H1 (cell line): ENCODE results near the gene DUOX1. TPM values are rescaled to one million over a fixed set of nuclear protein-coding genes. Genes with fewer than 3 reads are reported as not detected.

Experiments
- CTCF ChIA-PET: fragments of 300-600 bp; sonication (Branson Sonifier 250); formaldehyde crosslinking; loops from one replicate; lab custom pipeline; 2021; ENCODE audit not compliant: partially characterized antibody; lab: Charles Lee
- POLR2A ChIA-PET: fragments of 300-600 bp; sonication (Branson Sonifier 250); formaldehyde crosslinking; loops from one replicate; lab custom pipeline; 2021; ENCODE audit warnings: inconsistent platforms; ENCODE audit not compliant: partially characterized antibody; lab: Charles Lee
- DNase-seq, 2 experiments: peaks; one replicate each; pipeline versions ENCODE4 v3.0.0 to v3.0.0-alpha.2; 2010 to 2022; ENCODE audit warnings: low spot score in 2 of 2, low read depth in 1 of 2, mixed read lengths in 1 of 2
- FAIRE-seq: peaks from 2 replicates; lab custom pipeline; 2011; peaks lifted over from hg19 to GRCh38; lab: Jason Lieb, UNC
- H2AFZ ChIP-seq: 2 replicates; pipeline ENCODE4 v1.8.1; 2012; ENCODE audit warnings: low read length, inconsistent platforms
- H2AK5ac ChIP-seq: 2 replicates; pipeline ENCODE4 v1.6.1; 2013; ENCODE audit warnings: low read depth, low read length
- H2BK120ac ChIP-seq: replicated peaks from 2 replicates; pipeline ENCODE3; 2013; ENCODE audit warnings: low read depth, low read length, inconsistent platforms
- H2BK12ac ChIP-seq: 2 replicates; pipeline ENCODE4 v1.6.1; 2013; ENCODE audit warnings: low read depth, low read length
- H2BK15ac ChIP-seq: 2 replicates; pipeline ENCODE4 v1.6.1; 2013; ENCODE audit warnings: low read length
- H2BK20ac ChIP-seq: 2 replicates; pipeline ENCODE4 v1.6.1; 2013; ENCODE audit warnings: low read length
- H2BK5ac ChIP-seq: 2 replicates; pipeline ENCODE4 v1.6.1; 2013; ENCODE audit warnings: low read depth, low read length
- H3K14ac ChIP-seq: 2 replicates; pipeline ENCODE4 v1.6.1; 2013; ENCODE audit warnings: inconsistent platforms; ENCODE audit not compliant: insufficient read length
- H3K18ac ChIP-seq: 2 replicates; pipeline ENCODE4 v1.6.1; 2013; ENCODE audit warnings: low read length; ENCODE audit errors: extremely low read depth
- H3K23ac ChIP-seq: 2 replicates; pipeline ENCODE4 v1.6.1; 2013; ENCODE audit warnings: inconsistent platforms; ENCODE audit not compliant: insufficient read length
- H3K23me2 ChIP-seq: 2 replicates; pipeline ENCODE4 v1.6.1; 2013; ENCODE audit warnings: low read depth, low read length
- H3K27ac ChIP-seq: 2 replicates; pipeline ENCODE4 v1.6.1; 2011; ENCODE audit warnings: low read depth, low read length, inconsistent platforms
- H3K27me3 ChIP-seq, 4 experiments: replicated peaks in 1 of 4; 1 replicate in 1 of 4; 2 replicates in 3 of 4; pipeline versions ENCODE4 v1.6.1 to v1.8.1; 2011 to 2013; ENCODE audit warnings: low read length in 3 of 4, mild to moderate bottlenecking in 3 of 4, inconsistent platforms in 2 of 4, mixed read lengths in 2 of 4, moderate library complexity in 1 of 4; ENCODE audit not compliant: control insufficient read depth in 3 of 4, insufficient read depth in 3 of 4; ENCODE audit errors: extremely low read depth in 1 of 4
- H3K36me3 ChIP-seq, 4 experiments: 2 replicates each; pipeline versions ENCODE4 v1.6.1 to v1.8.1; 2011 to 2013; ENCODE audit warnings: mild to moderate bottlenecking in 4 of 4, low read length in 3 of 4, moderate library complexity in 2 of 4, control low read depth in 1 of 4, inconsistent platforms in 1 of 4; ENCODE audit not compliant: insufficient read depth in 4 of 4, control insufficient read depth in 2 of 4
- H3K4ac ChIP-seq: replicated peaks from 2 replicates; pipeline ENCODE3; 2013; ENCODE audit warnings: low read length, low read depth, mixed read lengths, inconsistent platforms; ENCODE audit not compliant: insufficient read length
- H3K4me1 ChIP-seq, 4 experiments: replicated peaks in 1 of 4; 1 replicate in 1 of 4; 2 replicates in 3 of 4; pipeline versions ENCODE4 v1.6.1 to v1.8.1; 2011 to 2013; ENCODE audit warnings: low read length in 3 of 4, inconsistent platforms in 2 of 4, mixed read lengths in 1 of 4; ENCODE audit not compliant: insufficient read depth in 4 of 4, control insufficient read depth in 3 of 4
- H3K4me2 ChIP-seq, 2 experiments: 2 replicates each; pipeline versions ENCODE4 v1.6.1 to v1.8.1; 2011 to 2013; ENCODE audit warnings: low read depth in 2 of 2, low read length in 2 of 2, control low read depth in 1 of 2, inconsistent platforms in 1 of 2, mild to moderate bottlenecking in 1 of 2; ENCODE audit not compliant: insufficient read depth in 1 of 2
- H3K4me3 ChIP-seq, 4 experiments: fragments of 200-600, 300-600 bp in 1 of 4; sonication (generic), shearing (Covaris generic), sonication (Bioruptor Twin) in 1 of 4; 2 replicates each; pipeline versions ENCODE4 v1.5.1 to v1.8.1; 2011 to 2016; ENCODE audit warnings: low read length in 4 of 4, low read depth in 3 of 4, control low read depth in 2 of 4, inconsistent platforms in 2 of 4, mild to moderate bottlenecking in 2 of 4, mixed read lengths in 1 of 4, moderate library complexity in 1 of 4; ENCODE audit not compliant: insufficient read depth in 2 of 4; ENCODE audit errors: extremely low read depth in 1 of 4
- H3K56ac ChIP-seq: replicated peaks from 2 replicates; pipeline ENCODE3; 2013; ENCODE audit warnings: low read depth, mild to moderate bottlenecking, mixed read lengths, low read length, inconsistent platforms; ENCODE audit not compliant: insufficient read length
- H3K79me1 ChIP-seq: 2 replicates; pipeline ENCODE4 v1.6.1; 2013; ENCODE audit warnings: low read depth, low read length, control low read depth
- H3K79me2 ChIP-seq, 2 experiments: 2 replicates each; pipeline versions ENCODE4 v1.6.1 to v1.8.1; 2012 to 2013; ENCODE audit warnings: low read length in 2 of 2, mild to moderate bottlenecking in 2 of 2, inconsistent platforms in 1 of 2; ENCODE audit not compliant: insufficient read depth in 2 of 2, control insufficient read depth in 1 of 2
- H3K9ac ChIP-seq, 4 experiments: replicated peaks in 1 of 4; 1 replicate in 1 of 4; 2 replicates in 3 of 4; pipeline versions ENCODE4 v1.6.1 to v1.8.1; 2011 to 2013; ENCODE audit warnings: low read depth in 3 of 4, low read length in 3 of 4, control low read depth in 2 of 4, mild to moderate bottlenecking in 2 of 4, moderate library complexity in 2 of 4, inconsistent platforms in 1 of 4; ENCODE audit errors: extremely low read depth in 1 of 4
- H3K9me3 ChIP-seq, 2 experiments: 2 replicates each; pipeline versions ENCODE4 v1.6.1 to v1.8.1; 2012 to 2013; ENCODE audit warnings: mild to moderate bottlenecking in 2 of 2, moderate library complexity in 2 of 2, control low read depth in 1 of 2, inconsistent platforms in 1 of 2, low read depth in 1 of 2, low read length in 1 of 2, mixed read lengths in 1 of 2; ENCODE audit not compliant: insufficient read depth in 2 of 2
- H4K20me1 ChIP-seq, 2 experiments: replicated peaks in 1 of 2; 2 replicates each; pipeline versions ENCODE3 to v1.8.1; 2011 to 2013; ENCODE audit warnings: inconsistent platforms in 2 of 2, low read length in 2 of 2, mild to moderate bottlenecking in 1 of 2; ENCODE audit not compliant: insufficient read depth in 2 of 2, control insufficient read depth in 1 of 2
- H4K5ac ChIP-seq: 2 replicates; pipeline ENCODE4 v1.6.1; 2013; ENCODE audit warnings: low read length, low read depth, mixed read lengths, inconsistent platforms; ENCODE audit not compliant: insufficient read length
- H4K8ac ChIP-seq: 2 replicates; pipeline ENCODE4 v1.8.0; 2013; ENCODE audit warnings: mild to moderate bottlenecking, moderate library complexity, low read length, inconsistent platforms; ENCODE audit not compliant: insufficient read depth; ENCODE audit errors: extremely low read depth
- H4K91ac ChIP-seq: replicated peaks from 2 replicates; pipeline ENCODE3; 2013; ENCODE audit warnings: low read length, mixed read lengths, inconsistent platforms; ENCODE audit not compliant: insufficient read length
- CBX5 ChIP-seq: fragments of 300-800, 300-1000 bp; sonication (generic); IDR thresholded peaks from 2 replicates; pipeline ENCODE4 v1.7.1; 2016; ENCODE audit warnings: antibody characterized with exemption, low read length, low read depth
- GABPA ChIP-seq: IDR thresholded peaks from 2 replicates; pipeline ENCODE4 v1.6.1; 2011; ENCODE audit warnings: mild to moderate bottlenecking, low read length, moderate library complexity, borderline replicate concordance; ENCODE audit not compliant: insufficient read depth
- JUN ChIP-seq: IDR thresholded peaks from 2 replicates; pipeline ENCODE4 v1.6.1; 2011; ENCODE audit warnings: low read depth, mild to moderate bottlenecking, improper control_type of control experiment, low read length
- KDM1A ChIP-seq: fragments of 200-600, 300-600 bp; sonication (generic); IDR thresholded peaks from 2 replicates; pipeline ENCODE4 v1.7.1; 2016; ENCODE audit warnings: mild to moderate bottlenecking, low read length, borderline replicate concordance
- POLR2A ChIP-seq, 2 experiments: IDR thresholded peaks; 1 replicate in 1 of 2; 2 replicates in 1 of 2; pipeline ENCODE4 v1.6.1; 2011; ENCODE audit warnings: low read depth in 2 of 2, low read length in 2 of 2, mild to moderate bottlenecking in 2 of 2; ENCODE audit errors: control extremely low read depth in 1 of 2
- TAF1 ChIP-seq: IDR thresholded peaks from 2 replicates; pipeline ENCODE4 v1.6.1; 2011; ENCODE audit warnings: mild to moderate bottlenecking, low read depth, low read length
- TAF7 ChIP-seq: optimal IDR thresholded peaks from 2 replicates; pipeline ENCODE3; 2011; ENCODE audit warnings: low read depth, mild to moderate bottlenecking, inconsistent platforms, low read length, moderate library complexity, borderline replicate concordance
- TEAD4 ChIP-seq: IDR thresholded peaks from 2 replicates; pipeline ENCODE4 v1.6.1; 2012; ENCODE audit warnings: low read depth, low read length, inconsistent platforms, mixed read lengths
- ZNF274 ChIP-seq: IDR thresholded peaks from 2 replicates; pipeline ENCODE4 v1.7.0; 2012; ENCODE audit warnings: low read length, borderline replicate concordance; ENCODE audit errors: extremely low read depth
- WGBS, 2 experiments: shearing (Covaris generic) in 1 of 2; methylation state at CpG; one replicate each; pipeline versions ENCODE4 v1.1.6 to v1.1.7; 2013 to 2015; ENCODE audit warnings: low lambda C conversion rate in 2 of 2, mixed read lengths in 2 of 2, inconsistent platforms in 1 of 2, low coverage in 1 of 2, missing lambda C conversion rate in 1 of 2; ENCODE audit not compliant: insufficient replicate concordance in 2 of 2, insufficient coverage in 1 of 2, insufficient read length in 1 of 2; ENCODE audit errors: extremely low coverage in 1 of 2, missing lambda C conversion rate in 1 of 2; 5-methylcytosine and 5-hydroxymethylcytosine counted together
- polyA plus RNA-seq, 7 experiments: library from polyadenylated mRNA; depleted of rRNA in 3 of 7; stranded (reverse) in 5 of 7; unstranded in 2 of 7; fragments of >200 nt in 5 of 7; fragments of 200-250 nt in 2 of 7; gene quantifications; 1 replicate in 5 of 7; 2 replicates in 1 of 7; 4 replicates in 1 of 7; pipeline versions ENCODE4 v1.2.1 to v1.2.3, GENCODE V29; 2011 to 2013; ENCODE audit warnings: missing spikeins in 2 of 7, mixed read lengths in 2 of 7
- total RNA-seq: library from RNA; stranded (reverse); fragmentation: NEBNext Ultra II Directional; extraction: Animal tissue kit (Norgen Biotek cat#: 25700); gene quantifications from 2 replicates; pipeline ENCODE4 v1.2.1, GENCODE V29; 2021

Gene DUOX1
- total and polyA plus RNA-seq, 2 of the 8 experiments (the other 6 are each of a cell fraction or from before 2014, with no cell fraction given): 0.84 to 1.4 TPM

DNA sequence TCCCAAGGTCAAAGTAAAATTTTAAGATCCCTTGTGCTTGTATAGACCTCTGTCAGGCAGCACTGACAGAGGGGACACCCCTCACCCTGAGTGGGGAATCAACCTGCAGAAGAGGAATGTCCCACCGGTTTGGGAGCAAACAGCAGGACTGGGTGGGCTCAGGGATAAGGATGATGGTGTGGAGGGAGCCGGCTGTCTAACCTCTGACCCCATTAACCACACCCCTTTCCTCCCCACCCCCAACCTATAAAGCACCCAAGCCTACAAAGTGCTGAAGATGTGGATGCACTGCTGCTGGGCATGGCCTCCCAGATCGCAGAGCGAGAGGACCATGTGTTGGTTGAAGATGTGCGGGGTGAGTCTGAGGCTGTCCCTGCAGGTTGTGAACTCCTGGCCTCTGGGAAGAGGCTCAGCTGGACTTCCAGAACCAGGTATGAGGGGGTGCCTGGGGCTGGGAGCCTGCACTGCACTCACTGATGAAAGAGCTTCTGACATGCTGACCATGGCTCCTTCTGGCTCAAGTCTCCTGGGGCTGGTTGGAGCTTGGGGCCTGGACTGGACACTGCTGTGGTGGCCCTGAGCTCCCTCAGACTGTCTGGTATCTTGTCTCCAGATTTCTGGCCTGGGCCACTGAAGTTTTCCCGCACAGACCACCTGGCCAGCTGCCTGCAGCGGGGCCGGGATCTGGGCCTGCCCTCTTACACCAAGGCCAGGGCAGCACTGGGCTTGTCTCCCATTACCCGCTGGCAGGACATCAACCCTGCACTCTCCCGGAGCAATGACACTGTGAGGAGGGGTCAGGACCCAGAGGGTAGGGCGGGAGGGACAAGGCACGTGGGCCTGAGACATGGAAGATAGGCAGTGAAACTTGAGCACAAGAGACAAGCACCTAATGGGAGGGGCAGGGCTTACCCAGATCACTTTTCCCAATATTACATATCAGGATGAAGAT, 9.3 kb downstream of the DUOX1 start:
- TF ChIP-seq CBX5 (no peak), TAF7 (no peak), GABPA (no peak), JUN (no peak), KDM1A (no peak), ZNF274 (no peak), TAF1 (no peak), TEAD4 (no peak), POLR2A (IDR thresholded peaks at IDR 0.05; ENCODE audit: control extremely low read depth in 1 of 2, low read depth in 2 of 2, low read length in 2 of 2) (no peak)
- TF ChIP-seq, all 59 proteins: peak for 0
- Histone ChIP-seq H2BK20ac (no peak overlapping the region), H3K4me3 (no peak overlapping the region), H3K14ac (no peak overlapping the region), H3K23me2 (no peaks in the 10 kb centered on the region), H3K79me2 (no peaks in the 10 kb centered on the region), H3K36me3 (no peaks in the 10 kb centered on the region), H4K20me1 (no peaks in the 10 kb centered on the region), H2BK5ac (no peak overlapping the region), H2BK12ac (no peak overlapping the region), H3K4me1 (peaks cover 0 to 7% (median 3%) of the 10 kb centered on the region in 4 experiments; a peak in 3 of 7 replicates), H3K79me1 (no peaks in the 10 kb centered on the region), H3K27me3 (peaks cover 19 to 34% (median 27%) of the 10 kb centered on the region in 4 experiments), H2AK5ac (no peak overlapping the region), H3K4ac (no peak overlapping the region), H3K56ac (no peak overlapping the region), H2AFZ (no peak overlapping the region), H3K4me2 (no peak overlapping the region), H4K91ac (no peak overlapping the region), H3K18ac (no peak overlapping the region), H3K9me3 (no peaks in the 10 kb centered on the region), H3K23ac (no peak overlapping the region), H4K5ac (no peak overlapping the region), H3K9ac (peak overlapping the region in 1 of 4 experiments; percentile 13; a peak in 2 of 7 replicates), H4K8ac (no peak overlapping the region; the same call in 1 of the 2 replicates), H3K27ac (no peak overlapping the region), H2BK15ac (no peak overlapping the region), H2BK120ac (no peak overlapping the region)
- no peak for DNase-seq
- FAIRE-seq: no peak
- 84% methylated on average over 10 of the region's 12 CpGs; no CpG with 5 or more reads in 1 of the 2 experiments for WGBS, 2 experiments
- ChIA-PET POLR2A (interaction anchor here (0.9 kb wide), 1 partner anchor 64 kb away, joined by 3 read pairs; no protein-coding TSS in a partner anchor), CTCF (interaction anchor here (1.0 to 10.1 kb wide), 7 partner anchors 14 to 59 kb away, joined by 3 to 57 read pairs (median 7); no protein-coding TSS in a partner anchor)
